Right lung (tissue), 5 donors: ENCODE measurements around the gene DLX5. TPM values are rescaled to one million over a fixed set of nuclear protein-coding genes. Genes with fewer than 3 reads are reported as not detected.

Experiments used
- DNase-seq, 2 donors: peaks; one replicate each; pipeline ENCODE4 v3.0.0-alpha.2; 2013
- polyA plus RNA-seq, 5 donors: library from polyadenylated mRNA; unstranded; fragments of 120-200 nt; gene quantifications; one replicate each; pipeline versions ENCODE4 v1.2.1 to v1.2.3, GENCODE V29; 2013; ENCODE audit warnings: inconsistent platforms in 1 of 5, low replicate concordance in 1 of 5; ENCODE audit not compliant: insufficient read length in 5 of 5, insufficient read depth in 1 of 5

The DLX5 gene
- polyA plus RNA-seq, 5 donors = 10.0 to 17.9 (median 13.0) TPM

DNA sequence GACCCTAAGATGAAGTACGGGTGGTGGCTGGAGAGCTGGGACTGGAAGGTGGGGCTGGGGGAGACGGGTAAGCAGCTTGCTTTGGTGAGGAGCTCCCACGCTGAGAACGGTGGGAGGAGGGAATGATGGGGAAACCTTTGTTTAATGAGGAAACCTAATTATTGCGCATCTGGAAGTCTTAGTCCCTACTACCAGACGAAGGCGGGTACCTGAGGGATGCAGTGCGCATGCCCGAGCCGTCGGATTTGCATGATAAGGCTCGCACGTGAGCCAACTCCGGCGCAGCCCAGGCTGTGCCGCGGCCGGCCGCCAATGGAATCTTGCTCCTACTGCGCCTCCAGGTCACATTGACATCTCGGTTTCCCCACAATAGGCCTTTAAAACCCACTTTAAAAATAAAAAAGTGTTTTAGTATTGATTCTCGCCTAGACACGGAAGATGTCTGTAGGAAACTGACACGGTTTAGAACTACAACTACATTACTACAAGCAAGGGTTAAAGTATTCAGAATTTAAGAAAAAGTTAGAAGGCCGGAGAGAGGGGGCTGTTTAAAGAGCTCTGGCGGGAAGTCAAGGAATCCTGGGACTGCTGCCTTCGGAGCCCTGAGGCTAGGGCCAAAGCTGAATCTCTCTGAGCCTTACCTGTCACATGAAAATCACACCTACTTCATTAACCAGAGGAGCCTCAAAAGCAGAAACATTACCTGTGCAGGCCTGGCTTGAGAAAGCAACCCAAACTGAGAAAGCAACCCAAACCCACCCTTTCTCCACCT is 31.4 kb downstream of the DLX5 start:
- no peak for DNase-seq

GRCh38 chr7:96992192-96993005 is 32.2 kb downstream of the DLX5 start:
- no peak for DNase-seq

DNA sequence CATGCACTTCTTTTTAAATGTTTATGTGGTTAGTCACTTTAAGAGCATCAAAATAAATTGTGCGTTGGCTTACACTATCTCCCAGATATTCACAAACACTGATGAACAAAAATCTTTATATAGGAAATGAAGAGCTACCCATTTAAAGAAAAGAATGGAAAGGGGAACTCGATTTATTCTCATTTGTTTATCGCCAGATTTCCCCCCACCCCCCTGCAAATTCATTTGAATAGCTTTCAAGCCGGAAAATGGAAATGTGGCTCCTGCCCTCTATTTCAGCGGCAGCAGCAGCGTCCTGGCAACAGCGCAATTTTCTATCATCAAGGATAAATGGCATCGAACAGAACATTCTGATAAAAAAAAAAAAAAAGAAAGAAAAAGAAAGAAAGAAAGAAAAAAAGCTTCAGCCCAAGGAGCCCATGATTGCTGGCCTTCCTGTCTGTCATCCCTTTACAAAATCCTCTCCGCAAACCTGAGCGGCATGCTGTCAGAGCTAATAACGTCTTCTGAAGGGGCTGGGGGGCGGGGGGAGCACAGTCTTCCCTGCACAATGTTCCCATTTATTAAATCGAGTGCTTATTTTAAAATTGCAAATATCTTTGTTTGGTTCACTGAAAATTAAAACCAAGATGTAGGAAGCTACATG is 33.0 kb downstream of the DLX5 start:
- no peak for DNase-seq

DNA sequence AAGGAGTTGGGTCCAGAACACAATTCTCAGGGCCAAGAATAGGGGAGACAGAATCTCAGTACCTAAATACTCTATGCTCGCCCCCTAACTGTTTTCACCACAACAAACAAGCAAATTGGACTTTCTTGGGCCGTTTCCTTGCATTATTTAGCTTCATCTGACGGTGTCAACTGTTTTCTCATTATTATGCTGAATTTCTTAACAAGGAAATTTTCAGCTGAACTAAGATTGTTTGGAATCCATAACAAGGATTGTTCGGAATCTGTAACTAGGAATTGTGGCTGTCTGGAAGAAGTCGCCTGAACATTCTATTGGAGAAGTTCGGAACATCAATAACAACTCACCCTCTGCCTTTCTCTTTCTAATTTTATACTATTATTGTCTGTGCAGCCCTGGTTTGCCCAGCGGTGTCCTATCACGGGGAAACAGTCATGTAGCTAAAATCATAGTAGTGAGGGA is 34.7 kb downstream of the DLX5 start:
- DNase-seq = no peak

- no peak for DNase-seq
These were observed 35.3 kb downstream of the DLX5 start for GRCh38 chr7:96989241-96989858.

GRCh38 chr7:96987719-96988118 is 36.9 kb downstream of the DLX5 start:
- no peak for DNase-seq

GRCh38 chr7:96986901-96987300 is 37.7 kb downstream of the DLX5 start:
- DNase-seq = no peak

GRCh38 chr7:96985992-96986391 is 38.6 kb downstream of the DLX5 start:
- no peak for DNase-seq

DNA sequence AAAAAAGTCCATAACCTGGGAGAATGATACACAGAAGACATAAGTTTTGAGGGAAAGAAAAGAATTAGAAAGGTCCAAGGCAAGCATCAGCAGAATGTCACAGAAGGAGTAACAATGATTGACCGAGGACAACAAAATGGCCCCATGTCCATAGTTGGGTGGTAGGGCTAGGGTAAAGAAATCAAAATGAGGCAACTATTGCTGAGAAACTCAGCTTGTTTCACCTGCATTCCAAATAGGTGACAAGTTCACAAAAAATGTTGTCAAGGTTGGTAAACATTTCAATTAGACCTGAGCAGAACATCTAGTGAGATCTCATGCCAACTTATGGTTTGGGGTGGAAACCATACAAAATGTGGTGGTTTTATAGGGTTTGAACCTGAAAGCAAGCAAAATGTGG is 42.0 kb downstream of the DLX5 start:
- DNase-seq = no peak

- no peak for DNase-seq
These were observed 44.9 kb downstream of the DLX5 start for GRCh38 chr7:96979551-96980276.

DNA sequence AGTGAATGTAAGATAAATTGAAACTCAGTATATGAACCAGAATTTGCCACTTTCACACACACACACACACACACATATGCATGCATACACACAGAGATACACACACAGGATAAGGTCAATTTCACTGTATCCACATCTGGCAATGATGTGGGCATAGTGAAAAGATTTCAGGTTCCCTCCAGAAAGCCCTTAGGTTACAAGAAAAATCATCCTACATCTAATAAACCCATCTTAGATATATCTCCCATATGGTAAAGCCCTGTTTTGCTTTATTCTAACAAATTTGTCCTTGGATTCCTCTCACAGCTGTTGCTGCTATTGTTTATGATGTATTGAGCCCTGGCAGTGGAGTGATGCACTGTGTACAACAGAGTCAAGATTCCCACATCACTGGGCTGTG is 47.2 kb downstream of the DLX5 start:
- no peak for DNase-seq

GRCh38 chr7:96976106-96976505 is 48.5 kb downstream of the DLX5 start:
- no peak for DNase-seq

- no peak for DNase-seq
These were observed 50.6 kb downstream of the DLX5 start for GRCh38 chr7:96973986-96974385.

GRCh38 chr7:96970739-96971138 is 53.9 kb downstream of the DLX5 start:
- DNase-seq = no peak

Other genes starting within 250 kb of the DLX5 start
- gene DLX6, start 19.3 kb downstream of the DLX5 start, polyA plus RNA-seq = under 1 TPM in 2 of 5 donors, not detected in 3; 0.05 to 0.10 TPM
- 10 to 100 TPM; 27.9 to 37.3 (median 34.0) TPM for gene SDHAF3, start 92.9 kb upstream of the DLX5 start, polyA plus RNA-seq